Thymus (tissue), 11 donors: Measurements from ENCODE around the gene ANGPTL2. TPM values are rescaled to one million over a fixed set of nuclear protein-coding genes. Genes with fewer than 3 reads are reported as not detected.
A peak's percentile ranks its signal among the peaks of the same experiment; 100 is the strongest.

Source experiments
- DNase-seq, 9 donors: peaks; one replicate each; pipeline ENCODE4 v3.0.0-alpha.2; 2013; ENCODE audit warnings: low spot score in 9 of 9, low read depth in 6 of 9, missing footprints in 1 of 9
- H3K27ac ChIP-seq, 2 donors: one replicate each; pipeline ENCODE4 v1.5.1; 2013; ENCODE audit warnings: control low read depth in 1 of 2, low read depth in 1 of 2, low read length in 1 of 2, mild to moderate bottlenecking in 1 of 2, moderate library complexity in 1 of 2
- H3K27me3 ChIP-seq, 2 donors: one replicate each; pipeline ENCODE4 v1.5.1; 2013; ENCODE audit warnings: low read length in 1 of 2; ENCODE audit not compliant: control insufficient read depth in 2 of 2, insufficient read depth in 1 of 2
- H3K36me3 ChIP-seq, 2 donors: one replicate each; pipeline ENCODE4 v1.5.1; 2013; ENCODE audit warnings: low read length in 1 of 2, mild to moderate bottlenecking in 1 of 2, moderate library complexity in 1 of 2; ENCODE audit not compliant: control insufficient read depth in 2 of 2, insufficient read depth in 2 of 2
- H3K4me1 ChIP-seq, 2 donors: one replicate each; pipeline ENCODE4 v1.5.1; 2013; ENCODE audit warnings: low read length in 2 of 2; ENCODE audit not compliant: control insufficient read depth in 2 of 2, insufficient read depth in 2 of 2
- H3K4me3 ChIP-seq, 2 donors: one replicate each; pipeline ENCODE4 v1.5.1; 2013; ENCODE audit warnings: low read length in 2 of 2, control low read depth in 1 of 2, mild to moderate bottlenecking in 1 of 2
- H3K9me3 ChIP-seq, 2 donors: one replicate each; pipeline ENCODE4 v1.5.1; 2013; ENCODE audit warnings: low read length in 1 of 2, mild to moderate bottlenecking in 1 of 2; ENCODE audit not compliant: control insufficient read depth in 2 of 2, insufficient read depth in 1 of 2
- WGBS: extraction: QIAGEN DNeasy Blood & Tissue Kit; methylation state at CpG from one replicate; pipeline ENCODE4 v1.1.7; 2013; 5-methylcytosine and 5-hydroxymethylcytosine counted together
- polyA plus RNA-seq: library from polyadenylated mRNA; stranded (reverse); fragments of 200-250 nt; gene quantifications from one replicate; pipeline ENCODE4 v1.2.3, GENCODE V29; 2013
- total RNA-seq: library from RNA; stranded (reverse); fragments of 120-200 nt; gene quantifications from one replicate; pipeline ENCODE4 v1.2.4, GENCODE V29; 2013
- donor health status: healthy.

The ANGPTL2 gene
- total and polyA plus RNA-seq, 2 donors: 3.1 to 3.2 TPM

- peaks cover 7 to 15% of the 10 kb centered on the region in 2 donors for H3K4me1 ChIP-seq
- H3K9me3 ChIP-seq: no peaks in the 10 kb centered on the region
- no peak overlapping the region for H3K4me3 ChIP-seq
- no peaks in the 10 kb centered on the region for H3K36me3 ChIP-seq
- DNase-seq: no peak
- WGBS: 97% methylated on average over 6 of the region's 6 CpGs
- peaks cover 2 to 27% of the 10 kb centered on the region in 2 donors for H3K27me3 ChIP-seq
- H3K27ac ChIP-seq: no peak overlapping the region
Observed at GRCh38 chr9:127087411-127087810, 35.0 kb downstream of the ANGPTL2 start.

GRCh38 chr9:127086771-127087170 is 35.7 kb downstream of the ANGPTL2 start:
- no peaks in the 10 kb centered on the region for H3K36me3 ChIP-seq
- H3K27me3 ChIP-seq: peaks cover 2 to 28% of the 10 kb centered on the region in 2 donors
- DNase-seq: no peak
- WGBS: 99% methylated on average over 4 of the region's 4 CpGs
- H3K27ac ChIP-seq: no peak overlapping the region
- H3K4me3 ChIP-seq: no peak overlapping the region
- H3K4me1 ChIP-seq: peaks cover 7 to 15% of the 10 kb centered on the region in 2 donors
- H3K9me3 ChIP-seq: no peaks in the 10 kb centered on the region

GRCh38 chr9:127085186-127085585 is 37.2 kb downstream of the ANGPTL2 start:
- H3K9me3 ChIP-seq: peaks cover 0 to 1% of the 10 kb centered on the region in 2 donors
- DNase-seq: no peak
- no peaks in the 10 kb centered on the region for H3K36me3 ChIP-seq
- peaks cover 7 to 15% of the 10 kb centered on the region in 2 donors for H3K4me1 ChIP-seq
- 96% methylated on average over 2 of the region's 2 CpGs for WGBS
- no peak overlapping the region for H3K27ac ChIP-seq
- peaks cover 2 to 28% of the 10 kb centered on the region in 2 donors for H3K27me3 ChIP-seq
- no peak overlapping the region for H3K4me3 ChIP-seq

GRCh38 chr9:127084076-127085039 is 38.1 kb downstream of the ANGPTL2 start:
- Histone ChIP-seq H3K27ac (no peak overlapping the region), H3K4me1 (peaks cover 7 to 15% of the 10 kb centered on the region in 2 donors), H3K9me3 (peaks cover 0 to 1% of the 10 kb centered on the region in 2 donors), H3K27me3 (peaks cover 2 to 26% of the 10 kb centered on the region in 2 donors), H3K36me3 (no peaks in the 10 kb centered on the region), H3K4me3 (no peak overlapping the region)
- 83% methylated on average over 12 of the region's 12 CpGs for WGBS
- peak in 8 of 9 donors; percentile 6 to 77 (median 39) for DNase-seq

- no peak overlapping the region for H3K27ac ChIP-seq
- DNase-seq: no peak
- peaks cover 2 to 26% of the 10 kb centered on the region in 2 donors for H3K27me3 ChIP-seq
- peaks cover 0 to 1% of the 10 kb centered on the region in 2 donors for H3K9me3 ChIP-seq
- H3K36me3 ChIP-seq: no peaks in the 10 kb centered on the region
- H3K4me3 ChIP-seq: no peak overlapping the region
- H3K4me1 ChIP-seq: peaks cover 7 to 15% of the 10 kb centered on the region in 2 donors
- 96% methylated on average over 5 of the region's 5 CpGs for WGBS
Observed at GRCh38 chr9:127083138-127083980, 39.1 kb downstream of the ANGPTL2 start.

- no peak for DNase-seq
- Histone ChIP-seq H3K36me3 (no peaks in the 10 kb centered on the region), H3K4me1 (peaks cover 7 to 15% of the 10 kb centered on the region in 2 donors), H3K27me3 (peaks cover 4 to 20% of the 10 kb centered on the region in 2 donors), H3K9me3 (peaks cover 0 to 1% of the 10 kb centered on the region in 2 donors), H3K4me3 (no peak overlapping the region), H3K27ac (no peak overlapping the region)
- 95% methylated on average over 8 of the region's 8 CpGs for WGBS
Observed at GRCh38 chr9:127081250-127082185, 40.9 kb downstream of the ANGPTL2 start.

GRCh38 chr9:127079446-127080140 is 42.8 kb downstream of the ANGPTL2 start:
- Histone ChIP-seq H3K9me3 (peaks cover 0 to 1% of the 10 kb centered on the region in 2 donors), H3K4me1 (peaks cover 1 to 5% of the 10 kb centered on the region in 2 donors), H3K36me3 (no peaks in the 10 kb centered on the region), H3K4me3 (no peak overlapping the region), H3K27me3 (peaks cover 2 to 19% of the 10 kb centered on the region in 2 donors), H3K27ac (no peak overlapping the region)
- 97% methylated on average over 8 of the region's 8 CpGs for WGBS
- no peak for DNase-seq

- no peaks in the 10 kb centered on the region for H3K4me1 ChIP-seq
- H3K27ac ChIP-seq: no peak overlapping the region
- no peak for DNase-seq
Observed at GRCh38 chr9:127078988-127079387, 43.4 kb downstream of the ANGPTL2 start.

More at GRCh38 chr9:127078988-127079387, 43.4 kb downstream of the ANGPTL2 start:
- WGBS: 100% methylated on average over 1 of the region's 1 CpG
- Histone ChIP-seq H3K36me3 (no peaks in the 10 kb centered on the region), H3K27me3 (peaks cover 2 to 15% of the 10 kb centered on the region in 2 donors), H3K4me3 (no peak overlapping the region), H3K9me3 (peaks cover 0 to 1% of the 10 kb centered on the region in 2 donors)
